C4-2B (cell line): ENCODE results near the gene EIF3K.

ENCODE experiments used
- H3K27ac ChIP-seq: fragments of 450-650 bp; 2 replicates; pipeline ENCODE4 v1.5.1; 2017
- CTCF ChIP-seq: fragments of 450-650 bp; conservative IDR thresholded peaks from 2 replicates; pipeline ENCODE4 v1.5.1; 2017; ENCODE audit warnings: mild to moderate bottlenecking
- ZFX ChIP-seq: fragments of 450-650 bp; IDR thresholded peaks from 2 replicates; pipeline ENCODE4 v1.6.1; 2017

The EIF3K gene

GRCh38 chr19:38661996-38662395 is 43.0 kb downstream of the EIF3K start:
- no peak for TF ChIP-seq ZFX
- no peak for TF ChIP-seq CTCF
- peak overlapping the region; percentile 53 for H3K27ac ChIP-seq

- peak overlapping the region; percentile 53 for H3K27ac ChIP-seq
- TF ChIP-seq CTCF (no peak), ZFX (no peak)
Observed at GRCh38 chr19:38662537-38663155, 43.7 kb downstream of the EIF3K start.

- TF ChIP-seq CTCF (no peak), ZFX (no peak)
- H3K27ac ChIP-seq, result no peak overlapping the region
Observed at GRCh38 chr19:38663156-38663651, 44.2 kb downstream of the EIF3K start.

GRCh38 chr19:38663957-38664502 is 45.0 kb downstream of the EIF3K start:
- H3K27ac ChIP-seq, result no peak overlapping the region

GRCh38 chr19:38664503-38665211 is 45.7 kb downstream of the EIF3K start:
- TF ChIP-seq ZFX, result no peak
- TF ChIP-seq CTCF, result no peak
- no peak overlapping the region for H3K27ac ChIP-seq

More at GRCh38 chr19:38663957-38664502, 45.0 kb downstream of the EIF3K start:
- no peak for TF ChIP-seq ZFX
- TF ChIP-seq CTCF, result no peak

- TF ChIP-seq CTCF, result no peak
- no peak for TF ChIP-seq ZFX
- no peak overlapping the region for H3K27ac ChIP-seq
Observed at GRCh38 chr19:38665219-38665931, 46.4 kb downstream of the EIF3K start.
